Measurements from ENCODE around the gene CMBL. TPM values are rescaled to one million over a fixed set of nuclear protein-coding genes. Genes with fewer than 3 reads are reported as not detected.

CMBL gene
- total RNA-seq, 1 donor = 9.0 TPM

DNA sequence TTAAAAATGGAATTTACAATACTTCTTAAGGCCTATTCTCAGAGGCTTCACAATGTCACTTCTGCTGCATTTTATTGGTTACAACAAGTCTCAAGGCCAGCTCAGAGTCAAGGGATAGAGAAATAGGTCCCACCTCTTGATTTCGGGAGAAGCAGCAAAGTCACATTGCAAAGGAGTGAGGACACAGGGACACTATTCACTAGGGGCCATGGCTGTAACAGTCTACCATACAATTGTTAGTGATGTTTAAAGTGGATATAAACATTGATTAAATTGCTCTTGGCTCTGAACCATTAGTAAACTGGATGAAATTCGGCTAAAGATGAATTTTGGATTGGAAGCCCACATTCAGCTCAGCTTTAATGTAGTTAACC, 21.7 kb upstream of the CMBL start:
- Histone ChIP-seq H3K27ac (ENCODE audit: low read depth, low read length) (peak overlapping the region; percentile 30), H3K4me3 (ENCODE audit: insufficient read depth, low read length) (no peak overlapping the region), H3K27me3 (ENCODE audit: insufficient read depth, low read length) (no peaks in the 10 kb centered on the region), H3K4me2 (ENCODE audit: insufficient read depth, low read length) (peak overlapping the region; percentile 56), H2AFZ (ENCODE audit: low read length) (no peak overlapping the region), H3K9me3 (ENCODE audit: low read depth, low read length) (no peaks in the 10 kb centered on the region), H4K20me1 (ENCODE audit: insufficient read depth, low read length) (peaks cover 5% of the 10 kb centered on the region), H3K4me1 (ENCODE audit: insufficient read depth, low read length) (peaks cover 40% of the 10 kb centered on the region), H3K36me3 (ENCODE audit: insufficient read depth, low read length) (no peaks in the 10 kb centered on the region), H3K79me2 (ENCODE audit: insufficient read depth, low read length) (no peaks in the 10 kb centered on the region)
- no peak for DNase-seq (ENCODE audit: insufficient read length, low spot score, missing footprints)
- TF ChIP-seq CTCF (IDR thresholded peaks at IDR 0.05; ENCODE audit: extremely low read depth, low read depth, low read length) = no peak

- H3K36me3 ChIP-seq (ENCODE audit: insufficient read depth, low read length) = no peaks in the 10 kb centered on the region
- no peaks in the 10 kb centered on the region for H3K79me2 ChIP-seq (ENCODE audit: insufficient read depth, low read length)
- peaks cover 36% of the 10 kb centered on the region for H3K4me1 ChIP-seq (ENCODE audit: insufficient read depth, low read length)
- no peaks in the 10 kb centered on the region for H3K9me3 ChIP-seq (ENCODE audit: low read depth, low read length)
- no peak overlapping the region for H3K4me3 ChIP-seq (ENCODE audit: insufficient read depth, low read length)
- H3K27me3 ChIP-seq (ENCODE audit: insufficient read depth, low read length) = no peaks in the 10 kb centered on the region
- no peak for TF ChIP-seq CTCF (IDR thresholded peaks at IDR 0.05; ENCODE audit: extremely low read depth, low read depth, low read length)
- H2AFZ ChIP-seq (ENCODE audit: low read length) = no peak overlapping the region
- no peak overlapping the region for H3K4me2 ChIP-seq (ENCODE audit: insufficient read depth, low read length)
- H4K20me1 ChIP-seq (ENCODE audit: insufficient read depth, low read length) = peaks cover 5% of the 10 kb centered on the region
- no peak overlapping the region for H3K27ac ChIP-seq (ENCODE audit: low read depth, low read length)
- DNase-seq (ENCODE audit: insufficient read length, low spot score, missing footprints) = no peak
Measured at GRCh38 chr5:10328323-10328722, 20.6 kb upstream of the CMBL start.

DNA sequence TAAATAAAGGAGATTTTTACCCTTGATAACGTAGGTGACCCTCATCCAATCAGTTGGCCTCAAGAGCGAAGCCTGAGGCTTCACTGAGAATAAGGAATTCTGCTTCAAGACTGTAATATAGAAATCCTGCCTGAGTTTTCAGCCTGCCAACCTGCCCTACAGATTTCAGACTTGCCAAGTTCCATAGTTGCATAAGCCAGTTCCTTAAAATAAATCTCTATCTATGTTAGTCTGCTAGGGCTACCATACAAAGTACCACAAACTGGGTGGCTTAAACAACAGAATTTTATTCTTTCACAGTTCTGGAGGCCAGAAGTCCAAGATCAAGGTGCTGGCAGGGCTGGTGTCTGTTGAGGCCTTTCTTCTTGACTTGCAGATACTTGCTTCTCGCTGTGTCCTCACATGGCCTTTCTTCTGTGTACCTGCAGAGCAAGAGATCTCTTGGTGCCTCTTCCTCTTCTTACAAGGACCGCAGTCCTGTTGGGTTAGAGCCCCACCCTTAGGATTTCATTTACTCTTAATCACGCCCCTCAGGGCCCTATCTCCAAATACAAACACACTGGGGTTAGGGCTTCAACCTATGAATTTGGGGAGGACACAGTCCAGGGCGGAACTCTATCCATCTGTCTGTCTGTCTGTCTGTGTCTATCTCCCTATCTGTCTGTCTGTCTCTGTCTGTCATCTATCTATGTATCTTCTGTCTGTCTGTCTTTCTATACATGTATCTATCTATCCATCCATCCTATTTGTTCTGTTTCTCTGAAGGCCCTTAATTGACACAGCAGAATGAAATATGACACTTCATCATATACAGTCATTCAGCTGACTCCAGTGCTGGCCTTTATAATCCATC, 17.0 kb upstream of the CMBL start:
- Histone ChIP-seq H3K4me3 (ENCODE audit: insufficient read depth, low read length) (no peak overlapping the region), H3K36me3 (ENCODE audit: insufficient read depth, low read length) (no peaks in the 10 kb centered on the region), H3K4me2 (ENCODE audit: insufficient read depth, low read length) (no peak overlapping the region), H3K27me3 (ENCODE audit: insufficient read depth, low read length) (no peaks in the 10 kb centered on the region), H3K79me2 (ENCODE audit: insufficient read depth, low read length) (no peaks in the 10 kb centered on the region), H4K20me1 (ENCODE audit: insufficient read depth, low read length) (no peaks in the 10 kb centered on the region), H3K27ac (ENCODE audit: low read depth, low read length) (no peak overlapping the region), H3K4me1 (ENCODE audit: insufficient read depth, low read length) (peaks cover 9% of the 10 kb centered on the region), H2AFZ (ENCODE audit: low read length) (no peak overlapping the region), H3K9me3 (ENCODE audit: low read depth, low read length) (no peaks in the 10 kb centered on the region)
- DNase-seq (ENCODE audit: insufficient read length, low spot score, missing footprints) = no peak
- TF ChIP-seq CTCF (IDR thresholded peaks at IDR 0.05; ENCODE audit: extremely low read depth, low read depth, low read length) = no peak

- no peak for TF ChIP-seq CTCF (IDR thresholded peaks at IDR 0.05; ENCODE audit: extremely low read depth, low read depth, low read length)
- no peaks in the 10 kb centered on the region for H3K27me3 ChIP-seq (ENCODE audit: insufficient read depth, low read length)
- no peak overlapping the region for H3K4me2 ChIP-seq (ENCODE audit: insufficient read depth, low read length)
- no peaks in the 10 kb centered on the region for H4K20me1 ChIP-seq (ENCODE audit: insufficient read depth, low read length)
- DNase-seq (ENCODE audit: insufficient read length, low spot score, missing footprints) = no peak
- no peak overlapping the region for H3K27ac ChIP-seq (ENCODE audit: low read depth, low read length)
- no peaks in the 10 kb centered on the region for H3K9me3 ChIP-seq (ENCODE audit: low read depth, low read length)
- H3K79me2 ChIP-seq (ENCODE audit: insufficient read depth, low read length) = no peaks in the 10 kb centered on the region
- H3K36me3 ChIP-seq (ENCODE audit: insufficient read depth, low read length) = no peaks in the 10 kb centered on the region
- H3K4me1 ChIP-seq (ENCODE audit: insufficient read depth, low read length) = no peaks in the 10 kb centered on the region
- no peak overlapping the region for H3K4me3 ChIP-seq (ENCODE audit: insufficient read depth, low read length)
- H2AFZ ChIP-seq (ENCODE audit: low read length) = no peak overlapping the region
Measured at GRCh38 chr5:10323588-10324488, 16.1 kb upstream of the CMBL start.

Measured in osteoblast (primary cell).